Measurements from ENCODE around the gene ZNF527.

DNA sequence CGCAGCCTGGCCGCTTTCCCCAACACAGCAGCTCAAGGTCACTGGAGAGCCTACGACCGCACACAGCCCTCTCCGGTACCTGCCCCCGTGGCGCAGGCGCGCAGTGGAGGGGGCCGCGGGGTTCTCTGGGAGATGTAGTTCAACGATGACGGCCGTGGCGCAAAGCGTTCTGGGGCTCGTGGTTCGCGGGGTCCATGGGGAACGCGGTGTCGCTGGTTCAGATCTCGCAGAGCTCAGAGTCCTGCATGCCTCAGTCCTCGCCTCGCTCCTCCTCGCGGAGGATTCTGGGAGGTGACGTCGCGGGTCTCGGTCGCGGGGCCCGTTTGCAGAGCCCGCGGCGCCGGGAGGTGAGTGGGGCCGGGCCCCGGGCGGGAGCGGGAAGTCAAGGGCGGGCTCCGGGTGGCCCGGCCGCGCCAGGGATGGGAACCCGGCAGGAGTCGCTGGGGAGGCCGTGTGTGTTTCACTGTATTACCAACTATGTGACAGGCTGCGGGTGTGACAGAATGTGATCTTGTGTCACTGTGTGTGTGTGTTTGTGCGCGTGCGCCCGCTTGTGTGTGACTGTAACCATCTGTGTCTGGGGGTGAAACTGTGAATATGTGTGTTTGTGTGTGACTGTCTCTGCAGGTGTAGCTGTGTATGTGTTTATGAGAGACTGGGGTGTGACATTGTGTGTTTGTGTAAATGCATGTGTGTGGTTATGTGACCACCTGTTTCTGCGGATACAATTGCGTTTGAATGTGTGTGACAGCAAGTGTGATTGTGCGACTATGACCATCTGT is at the start of gene ZNF527:
- TF ChIP-seq EZH2 (IDR thresholded peaks at IDR 0.05): no peak
- TF ChIP-seq, protein P1, sequence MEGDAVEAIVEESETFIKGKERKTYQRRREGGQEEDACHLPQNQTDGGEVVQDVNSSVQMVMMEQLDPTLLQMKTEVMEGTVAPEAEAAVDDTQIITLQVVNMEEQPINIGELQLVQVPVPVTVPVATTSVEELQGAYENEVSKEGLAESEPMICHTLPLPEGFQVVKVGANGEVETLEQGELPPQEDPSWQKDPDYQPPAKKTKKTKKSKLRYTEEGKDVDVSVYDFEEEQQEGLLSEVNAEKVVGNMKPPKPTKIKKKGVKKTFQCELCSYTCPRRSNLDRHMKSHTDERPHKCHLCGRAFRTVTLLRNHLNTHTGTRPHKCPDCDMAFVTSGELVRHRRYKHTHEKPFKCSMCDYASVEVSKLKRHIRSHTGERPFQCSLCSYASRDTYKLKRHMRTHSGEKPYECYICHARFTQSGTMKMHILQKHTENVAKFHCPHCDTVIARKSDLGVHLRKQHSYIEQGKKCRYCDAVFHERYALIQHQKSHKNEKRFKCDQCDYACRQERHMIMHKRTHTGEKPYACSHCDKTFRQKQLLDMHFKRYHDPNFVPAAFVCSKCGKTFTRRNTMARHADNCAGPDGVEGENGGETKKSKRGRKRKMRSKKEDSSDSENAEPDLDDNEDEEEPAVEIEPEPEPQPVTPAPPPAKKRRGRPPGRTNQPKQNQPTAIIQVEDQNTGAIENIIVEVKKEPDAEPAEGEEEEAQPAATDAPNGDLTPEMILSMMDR (IDR thresholded peaks at IDR 0.05): no peak
